DND-41 (cell line): ENCODE measurements around the gene ARF3.

ENCODE experiments used
- ATAC-seq: fragments of 200-7000 bp; cut with Tn5 transposase; 3 replicates; pipeline ENCODE4 v1.9.1; 2021; ENCODE audit warnings: low read depth; ENCODE audit not compliant: insufficient read depth
- DNase-seq: peaks from one replicate; pipeline ENCODE4 v3.0.0-alpha.2; 2020
- H2AFZ ChIP-seq: 2 replicates; pipeline ENCODE4 v1.6.0; 2012; ENCODE audit warnings: low read depth, low read length
- H3K27ac ChIP-seq: 2 replicates; pipeline ENCODE4 v1.5.1; 2012; ENCODE audit warnings: low read length, inconsistent platforms
- H3K27me3 ChIP-seq: fragments of 200-600 bp; sonication (generic); 2 replicates; pipeline ENCODE4 v1.6.0; 2012; ENCODE audit warnings: low read length, mild to moderate bottlenecking, inconsistent platforms; ENCODE audit not compliant: insufficient read depth, poor library complexity
- H3K36me3 ChIP-seq: 2 replicates; pipeline ENCODE4 v1.5.1; 2012; ENCODE audit warnings: low read length, inconsistent platforms; ENCODE audit not compliant: insufficient read depth
- H3K4me1 ChIP-seq: 2 replicates; pipeline ENCODE4 v1.5.1; 2012; ENCODE audit warnings: mild to moderate bottlenecking, low read length; ENCODE audit not compliant: insufficient read depth
- H3K4me2 ChIP-seq: 2 replicates; pipeline ENCODE4 v1.6.0; 2012; ENCODE audit warnings: mild to moderate bottlenecking, moderate library complexity, low read length, inconsistent platforms; ENCODE audit not compliant: insufficient read depth
- H3K4me3 ChIP-seq, 2 experiments: fragments of 200-600 bp in 1 of 2; shearing (Covaris generic) in 1 of 2; 2 replicates each; pipeline ENCODE4 v1.5.1; 2012 to 2016; ENCODE audit warnings: inconsistent platforms in 2 of 2, low read length in 2 of 2, mild to moderate bottlenecking in 2 of 2, low read depth in 1 of 2, moderate library complexity in 1 of 2
- H3K79me2 ChIP-seq: 2 replicates; pipeline ENCODE4 v1.6.0; 2012; ENCODE audit warnings: low read length, inconsistent platforms; ENCODE audit not compliant: insufficient read depth
- H3K9ac ChIP-seq: 2 replicates; pipeline ENCODE4 v1.6.0; 2012; ENCODE audit warnings: low read depth, mild to moderate bottlenecking, inconsistent platforms, low read length, moderate library complexity
- H3K9me3 ChIP-seq: 2 replicates; pipeline ENCODE4 v1.5.1; 2012; ENCODE audit warnings: low read length, moderate library complexity, mild to moderate bottlenecking, inconsistent platforms; ENCODE audit not compliant: insufficient read depth, severe bottlenecking
- H4K20me1 ChIP-seq: 2 replicates; pipeline ENCODE4 v1.6.0; 2012; ENCODE audit warnings: low read length; ENCODE audit not compliant: insufficient read depth
- EZH2 ChIP-seq: IDR thresholded peaks from 3 replicates; pipeline ENCODE4 v1.6.1; 2012; ENCODE audit warnings: borderline replicate concordance, low read depth, mild to moderate bottlenecking, moderate library complexity, low read length, inconsistent platforms; ENCODE audit not compliant: severe bottlenecking
- TF ChIP-seq, protein P1 (sequence below): IDR thresholded peaks from 2 replicates; pipeline ENCODE4 v1.5.1; 2012; ENCODE audit warnings: borderline replicate concordance, low read length, moderate library complexity, mild to moderate bottlenecking; ENCODE audit not compliant: poor library complexity, severe bottlenecking; ENCODE audit errors: extremely low read depth

The ARF3 gene

GRCh38 chr12:48903982-48904411 lies 53.3 kb downstream of the ARF3 start:
- Histone ChIP-seq H3K36me3 (no peaks in the 10 kb centered on the region), H2AFZ (peak overlapping the region; percentile 73), H3K9ac (no peak overlapping the region), H3K27me3 (peaks cover 4% of the 10 kb centered on the region), H3K27ac (no peak overlapping the region), H3K4me1 (peaks cover 8% of the 10 kb centered on the region), H4K20me1 (no peaks in the 10 kb centered on the region), H3K79me2 (no peaks in the 10 kb centered on the region), H3K4me2 (peak overlapping the region; percentile 72), H3K4me3 (peak overlapping the region in 1 of 2 experiments; percentile 51; a peak in 2 of 4 replicates), H3K9me3 (no peaks in the 10 kb centered on the region)
- ATAC-seq, result peak; percentile 99
- TF ChIP-seq EZH2, result no peak
- TF ChIP-seq, protein P1, sequence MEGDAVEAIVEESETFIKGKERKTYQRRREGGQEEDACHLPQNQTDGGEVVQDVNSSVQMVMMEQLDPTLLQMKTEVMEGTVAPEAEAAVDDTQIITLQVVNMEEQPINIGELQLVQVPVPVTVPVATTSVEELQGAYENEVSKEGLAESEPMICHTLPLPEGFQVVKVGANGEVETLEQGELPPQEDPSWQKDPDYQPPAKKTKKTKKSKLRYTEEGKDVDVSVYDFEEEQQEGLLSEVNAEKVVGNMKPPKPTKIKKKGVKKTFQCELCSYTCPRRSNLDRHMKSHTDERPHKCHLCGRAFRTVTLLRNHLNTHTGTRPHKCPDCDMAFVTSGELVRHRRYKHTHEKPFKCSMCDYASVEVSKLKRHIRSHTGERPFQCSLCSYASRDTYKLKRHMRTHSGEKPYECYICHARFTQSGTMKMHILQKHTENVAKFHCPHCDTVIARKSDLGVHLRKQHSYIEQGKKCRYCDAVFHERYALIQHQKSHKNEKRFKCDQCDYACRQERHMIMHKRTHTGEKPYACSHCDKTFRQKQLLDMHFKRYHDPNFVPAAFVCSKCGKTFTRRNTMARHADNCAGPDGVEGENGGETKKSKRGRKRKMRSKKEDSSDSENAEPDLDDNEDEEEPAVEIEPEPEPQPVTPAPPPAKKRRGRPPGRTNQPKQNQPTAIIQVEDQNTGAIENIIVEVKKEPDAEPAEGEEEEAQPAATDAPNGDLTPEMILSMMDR, result peak; percentile 71
- DNase-seq, result peak; percentile 79

DNA sequence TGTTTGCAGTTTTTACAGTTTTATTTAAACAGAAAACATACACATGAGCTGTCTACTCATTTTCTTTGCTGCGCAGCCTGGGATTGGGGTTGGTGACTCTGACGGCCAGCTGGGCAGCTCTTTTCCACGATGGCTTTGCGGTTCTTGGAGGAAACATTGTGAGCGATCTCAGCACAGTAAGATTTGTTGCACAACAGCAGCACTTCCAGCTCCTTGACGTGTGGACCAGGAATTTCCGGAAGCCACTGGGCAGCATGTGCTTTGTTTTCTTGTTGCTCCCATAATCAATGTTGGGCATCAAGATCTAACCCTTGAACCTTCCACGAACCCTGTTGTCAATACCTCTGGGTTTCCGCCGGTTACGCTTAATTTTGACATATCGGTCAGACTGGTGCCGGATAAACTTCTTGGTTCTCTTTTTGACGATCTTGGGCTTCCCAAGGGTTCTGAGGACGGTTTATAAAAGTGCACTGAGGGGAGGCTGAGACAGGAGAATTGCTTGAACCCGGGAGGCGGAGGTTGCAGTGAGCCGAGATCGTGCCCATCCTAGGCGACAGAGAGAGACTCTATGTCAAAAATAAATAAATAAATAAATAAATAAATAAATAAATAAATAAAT lies 53.8 kb downstream of the ARF3 start:
- no peaks in the 10 kb centered on the region for H3K36me3 ChIP-seq
- H3K79me2 ChIP-seq, result no peaks in the 10 kb centered on the region
- TF ChIP-seq, protein P1, result no peak
- TF ChIP-seq EZH2, result no peak
- H2AFZ ChIP-seq, result no peak overlapping the region
- no peak overlapping the region for H3K4me2 ChIP-seq
- no peak overlapping the region for H3K9ac ChIP-seq
- H3K27me3 ChIP-seq, result peaks cover 4% of the 10 kb centered on the region
- no peaks in the 10 kb centered on the region for H3K9me3 ChIP-seq
- H3K27ac ChIP-seq, result no peak overlapping the region
- H4K20me1 ChIP-seq, result no peaks in the 10 kb centered on the region
- H3K4me1 ChIP-seq, result peaks cover 8% of the 10 kb centered on the region
- peak; percentile 25; the same call in 1 of the 3 replicates for ATAC-seq
- no peak for DNase-seq
- no peak overlapping the region for H3K4me3 ChIP-seq

GRCh38 chr12:48901278-48901677 lies 56.0 kb downstream of the ARF3 start:
- no peak for TF ChIP-seq EZH2
- TF ChIP-seq, protein P1, result no peak
- Histone ChIP-seq H3K4me1 (peaks cover 8% of the 10 kb centered on the region), H4K20me1 (no peaks in the 10 kb centered on the region), H3K9ac (no peak overlapping the region), H2AFZ (no peak overlapping the region), H3K9me3 (no peaks in the 10 kb centered on the region), H3K27ac (no peak overlapping the region), H3K27me3 (peaks cover 8% of the 10 kb centered on the region), H3K79me2 (no peaks in the 10 kb centered on the region), H3K4me2 (no peak overlapping the region), H3K4me3 (no peak overlapping the region), H3K36me3 (no peaks in the 10 kb centered on the region)
- DNase-seq (no peak), ATAC-seq (no peak)

- Histone ChIP-seq H3K4me3 (no peak overlapping the region), H3K9me3 (no peaks in the 10 kb centered on the region), H2AFZ (no peak overlapping the region), H3K4me1 (peaks cover 8% of the 10 kb centered on the region), H3K9ac (no peak overlapping the region), H3K27ac (no peak overlapping the region), H3K79me2 (no peaks in the 10 kb centered on the region), H3K27me3 (peaks cover 7% of the 10 kb centered on the region), H3K4me2 (no peak overlapping the region), H4K20me1 (no peaks in the 10 kb centered on the region), H3K36me3 (no peaks in the 10 kb centered on the region)
- ATAC-seq (no peak), DNase-seq (no peak)
- no peak for TF ChIP-seq EZH2
- TF ChIP-seq, protein P1, result no peak
These were observed 57.6 kb downstream of the ARF3 start for GRCh38 chr12:48899651-48900050.
